Activated CD8-positive, alpha-beta T cell treated with anti-CD3 and anti-CD28 coated beads for 36 hours (primary cell): ENCODE measurements around the gene ANKRD18A. TPM values are rescaled to one million over a fixed set of nuclear protein-coding genes. Genes with fewer than 3 reads are reported as not detected.

Experiments used
- ATAC-seq: fragments of 200-7000 bp; cut with Tn5 transposase; one replicate; pipeline ENCODE4 v1.10.0; 2021; ENCODE audit warnings: mild to moderate bottlenecking, moderate library complexity
- CTCF ChIA-PET: fragments of 350-600 bp; sonication (Branson Sonifier 250); formaldehyde crosslinking; loops from one replicate; lab custom pipeline; 2021; ENCODE audit warnings: antibody characterized with exemption; lab: Charles Lee
- POLR2A ChIA-PET: fragments of 350-600 bp; sonication (Branson Sonifier 250); formaldehyde crosslinking; loops from one replicate; lab custom pipeline; 2021; ENCODE audit warnings: antibody characterized with exemption; lab: Charles Lee
- DNase-seq: peaks from one replicate; pipeline ENCODE4 v3.0.0-alpha.2; 2020
- H3K27ac Mint-ChIP-seq: one replicate; pipeline ENCODE4 v1.8.0; 2021; ENCODE audit warnings: mild to moderate bottlenecking, mixed read lengths
- H3K27me3 Mint-ChIP-seq: one replicate; pipeline ENCODE4 v1.8.0; 2021; ENCODE audit warnings: mixed read lengths
- H3K36me3 Mint-ChIP-seq: one replicate; pipeline ENCODE4 v1.8.0; 2021; ENCODE audit warnings: low read depth, mixed read lengths
- H3K4me1 Mint-ChIP-seq: one replicate; pipeline ENCODE4 v1.8.0; 2021; ENCODE audit warnings: low read depth, mixed read lengths
- H3K4me3 Mint-ChIP-seq: one replicate; pipeline ENCODE4 v1.8.0; 2021; ENCODE audit warnings: mild to moderate bottlenecking, moderate library complexity, mixed read lengths
- H3K9me3 Mint-ChIP-seq: one replicate; pipeline ENCODE4 v1.8.0; 2021; ENCODE audit warnings: mixed read lengths
- CTCF ChIP-seq: fragments of 200-600 bp; IDR thresholded peaks from one replicate; pipeline ENCODE4 v1.8.0; 2022; ENCODE audit warnings: antibody characterized with exemption, mild to moderate bottlenecking
- intact Hi-C: fragments of 100-400 bp; cut with micrococcal nuclease; formaldehyde crosslinking; loops from one replicate; pipeline ENCODE4 v1.10.0; 2022
- total RNA-seq, 2 experiments: library from RNA; stranded (reverse); gene quantifications; one replicate each; pipeline ENCODE4 v1.2.3, GENCODE V29; 2021

The ANKRD18A gene
- total RNA-seq, 2 experiments from 2014 or later = 0.85 to 2.3 TPM

GRCh38 chr9:38641985-38642864 is 21.8 kb upstream of the ANKRD18A start:
- CTCF ChIA-PET = interaction anchor here (1.1 to 2.1 kb wide), 3 partner anchors 19 to 23 kb away, joined by 3 to 8 read pairs (median 3); partner anchors contain the start of gene ANKRD18A
- peaks cover 15% of the 10 kb centered on the region for H3K27me3 Mint-ChIP-seq

GRCh38 chr9:38641142-38641541 is 20.7 kb upstream of the ANKRD18A start:
- Mint-ChIP-seq H3K27ac (no peak overlapping the region), H3K36me3 (no peaks in the 10 kb centered on the region), H3K27me3 (peaks cover 15% of the 10 kb centered on the region), H3K4me1 (no peaks in the 10 kb centered on the region), H3K4me3 (no peak overlapping the region), H3K9me3 (no peaks in the 10 kb centered on the region)
- DNase-seq = no peak
- ATAC-seq = no peak
- ChIA-PET CTCF (interaction anchor here (2.1 kb wide), 1 partner anchor 21 kb away, joined by 8 read pairs; the partner anchor contains the start of gene ANKRD18A), POLR2A (no interaction called here)
- no peak for TF ChIP-seq CTCF
- intact Hi-C loops = no loop called here

More at GRCh38 chr9:38641985-38642864, 21.8 kb upstream of the ANKRD18A start:
- DNase-seq (peak; percentile 7), ATAC-seq (no peak)
- Mint-ChIP-seq H3K9me3 (no peaks in the 10 kb centered on the region), H3K27ac (no peak overlapping the region), H3K4me3 (no peak overlapping the region), H3K36me3 (no peaks in the 10 kb centered on the region), H3K4me1 (no peaks in the 10 kb centered on the region)
- intact Hi-C loops = no loop called here
- TF ChIP-seq CTCF = no peak
- POLR2A ChIA-PET = no interaction called here

- no peaks in the 10 kb centered on the region for H3K4me1 Mint-ChIP-seq
- ATAC-seq (no peak), DNase-seq (no peak)
- H3K27ac Mint-ChIP-seq = no peak overlapping the region
- CTCF ChIA-PET = no interaction called here
- no peak overlapping the region for H3K4me3 Mint-ChIP-seq
- POLR2A ChIA-PET = no interaction called here
- no peak for TF ChIP-seq CTCF
- no peaks in the 10 kb centered on the region for H3K36me3 Mint-ChIP-seq
- no peaks in the 10 kb centered on the region for H3K9me3 Mint-ChIP-seq
- peaks cover 12% of the 10 kb centered on the region for H3K27me3 Mint-ChIP-seq
- intact Hi-C loops = no loop called here
These were observed 19.2 kb upstream of the ANKRD18A start for GRCh38 chr9:38639577-38639940.

GRCh38 chr9:38638881-38639576 is 18.6 kb upstream of the ANKRD18A start:
- intact Hi-C loops = no loop called here
- Mint-ChIP-seq H3K4me1 (no peaks in the 10 kb centered on the region), H3K4me3 (no peak overlapping the region), H3K36me3 (no peaks in the 10 kb centered on the region), H3K9me3 (no peaks in the 10 kb centered on the region), H3K27ac (no peak overlapping the region), H3K27me3 (peaks cover 12% of the 10 kb centered on the region)
- no peak for TF ChIP-seq CTCF
- CTCF ChIA-PET = no interaction called here
- DNase-seq (no peak), ATAC-seq (no peak)
- POLR2A ChIA-PET = no interaction called here

DNA sequence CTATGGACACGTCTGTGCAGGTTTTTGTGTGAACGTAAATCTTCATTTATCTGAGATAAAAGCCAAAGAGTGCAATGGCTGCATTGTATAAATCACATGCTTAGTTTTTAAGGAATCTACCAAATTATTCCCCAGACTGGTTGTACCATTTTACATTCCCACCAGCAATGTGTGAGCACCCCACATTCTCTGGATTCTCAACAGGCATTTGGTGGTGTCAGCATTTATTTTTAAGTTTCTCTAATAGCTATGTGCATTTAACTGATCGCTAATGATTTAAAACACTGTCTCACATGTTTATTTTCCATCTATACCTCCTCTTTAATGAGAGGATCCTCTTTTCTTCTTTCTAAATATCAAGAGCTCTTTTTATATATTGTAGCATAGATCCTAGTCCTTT is 13.9 kb upstream of the ANKRD18A start:
- CTCF ChIA-PET = no interaction called here
- ATAC-seq (no peak), DNase-seq (no peak)
- intact Hi-C loops = no loop called here
- H3K4me3 Mint-ChIP-seq = no peak overlapping the region
- TF ChIP-seq CTCF = no peak
- POLR2A ChIA-PET = no interaction called here
- no peak overlapping the region for H3K27ac Mint-ChIP-seq
- H3K27me3 Mint-ChIP-seq = peaks cover 9% of the 10 kb centered on the region
- H3K36me3 Mint-ChIP-seq = no peaks in the 10 kb centered on the region
- H3K4me1 Mint-ChIP-seq = no peaks in the 10 kb centered on the region
- H3K9me3 Mint-ChIP-seq = no peaks in the 10 kb centered on the region
